Ramos (cell line): Measurements from ENCODE around the gene MAGI2.
"Not testable (repeated sequence)": the region's sequence is repeated elsewhere in the genome, so short reads cannot be mapped to it uniquely, and the experiment has no call there.

Source experiments
- in situ Hi-C: fragments of 300-500 bp; cut with MboI; formaldehyde crosslinking; loops from one replicate; pipeline ENCODE4 v1.14.3; 2022; ENCODE audit warnings: low sequenced_read_pairs; ENCODE audit not compliant: unreplicated experiment

The MAGI2 gene

DNA sequence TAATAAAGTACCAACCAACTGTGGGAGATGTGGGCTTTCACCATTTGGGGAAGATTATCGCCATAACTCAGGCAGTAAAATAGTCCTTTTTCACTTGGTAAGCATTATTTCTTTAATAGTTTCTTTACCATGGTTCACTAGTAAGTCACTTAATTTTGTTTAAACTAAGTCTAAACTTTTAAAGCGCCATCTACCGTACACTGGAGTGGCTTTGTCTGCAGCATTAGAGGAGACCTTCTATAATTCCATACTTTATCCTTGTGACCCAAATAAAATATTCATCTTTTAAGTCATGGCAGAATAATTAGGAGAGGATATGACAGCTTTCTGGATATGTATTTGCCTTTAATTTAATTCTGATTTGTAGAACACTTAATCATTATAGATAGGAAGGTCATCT is 468.0 kb downstream of the MAGI2 start:
- in situ Hi-C loops: no loop called here

DNA sequence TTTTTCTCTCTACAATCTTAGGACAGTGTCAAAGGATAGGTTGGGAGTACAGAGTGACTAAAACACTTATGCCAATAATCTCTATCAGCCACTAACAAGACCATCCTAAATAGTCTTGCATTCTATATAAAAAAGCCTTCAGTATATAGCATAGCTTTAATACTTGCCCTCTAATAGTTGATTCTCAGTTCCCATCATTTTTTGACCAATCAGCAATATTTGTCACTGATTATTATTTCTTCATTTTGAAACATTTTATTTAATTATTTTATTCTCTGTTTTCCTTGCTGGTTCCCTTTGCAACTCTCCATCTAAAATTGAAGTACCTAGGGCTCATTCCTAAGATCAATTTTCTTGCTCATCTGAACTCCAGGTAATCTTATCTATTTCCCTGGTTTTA is 470.0 kb downstream of the MAGI2 start:
- in situ Hi-C loops: no loop called here

DNA sequence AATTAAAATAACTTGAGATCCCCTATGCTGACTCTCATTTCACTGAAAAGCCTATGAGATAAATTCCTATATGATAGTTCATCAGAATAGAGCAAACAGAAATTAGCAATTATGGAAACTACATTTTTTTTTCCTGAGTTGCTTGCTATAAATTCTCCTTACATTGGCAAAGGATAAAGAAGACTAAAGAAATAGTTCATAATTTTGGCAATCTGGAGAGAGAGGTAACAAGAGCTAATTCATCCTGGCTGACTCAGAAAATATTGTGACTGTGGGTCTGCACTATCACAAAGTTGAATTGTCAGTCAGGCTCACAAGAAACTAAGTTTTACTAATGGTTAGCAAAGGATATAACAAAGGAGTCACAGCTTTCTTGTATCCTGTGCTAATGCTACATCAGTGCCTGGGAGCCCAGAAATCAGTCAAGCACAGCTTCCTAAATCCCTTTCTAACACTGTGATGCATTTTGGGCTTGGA is 483.0 kb downstream of the MAGI2 start:
- in situ Hi-C loops: no loop called here

DNA sequence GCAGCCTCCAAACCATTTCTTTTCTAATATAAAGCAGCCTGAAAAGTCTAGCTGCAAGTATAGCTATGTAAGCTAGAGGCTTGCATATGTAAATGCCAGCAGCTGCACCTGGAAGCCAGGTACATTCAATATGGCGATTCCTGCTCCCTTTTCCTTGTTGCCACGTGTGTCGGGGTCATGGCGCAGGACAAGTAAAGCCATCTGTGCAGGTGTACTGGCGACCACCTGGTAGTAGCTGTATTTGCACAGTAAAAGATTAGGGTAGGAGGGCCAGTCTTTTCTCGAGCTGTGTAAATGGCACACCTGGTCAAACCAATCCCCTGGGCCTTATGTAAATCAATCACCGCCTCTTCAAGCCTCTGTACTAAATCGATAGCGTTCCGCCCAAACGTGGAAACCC is 484.5 kb downstream of the MAGI2 start:
- in situ Hi-C loops: no loop called here

DNA sequence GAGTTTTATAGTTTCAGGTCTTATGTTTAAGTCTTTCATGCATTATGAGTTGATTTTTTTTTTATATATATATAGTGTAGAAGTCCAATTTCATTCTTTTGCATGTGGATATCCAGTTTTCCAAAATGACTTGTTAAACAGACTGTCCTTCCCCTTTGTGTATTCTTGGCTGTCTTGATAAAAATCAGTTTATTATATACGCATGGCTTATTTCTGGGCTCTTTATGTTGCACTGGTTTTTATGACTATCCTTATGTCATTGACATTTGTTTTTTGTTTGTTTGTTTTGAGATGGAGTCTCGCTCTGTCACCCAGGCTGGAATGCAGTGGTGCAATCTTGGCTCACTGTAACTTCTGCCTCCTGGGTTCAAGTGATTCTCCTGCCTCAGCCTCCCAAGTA is 485.9 kb downstream of the MAGI2 start:
- in situ Hi-C loops: not testable (repeated sequence)

DNA sequence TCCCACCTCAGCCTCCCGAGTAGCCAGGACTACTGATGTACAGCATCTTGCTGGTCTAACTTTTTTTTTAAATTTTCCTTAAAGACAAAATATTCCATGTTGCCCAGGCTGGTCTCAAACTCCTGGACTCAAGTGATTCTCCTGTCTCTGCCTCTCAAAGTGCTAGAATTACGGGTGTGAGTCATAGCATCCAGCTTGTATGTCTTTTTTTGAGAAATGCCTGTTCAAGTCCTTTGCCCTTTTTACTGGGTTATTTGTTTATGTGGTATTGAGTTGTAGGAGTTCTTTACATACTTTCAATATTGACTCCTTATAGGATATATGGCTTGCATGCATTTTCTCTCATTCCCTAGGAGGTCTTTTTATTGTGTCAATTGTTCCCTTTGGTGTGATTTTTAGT is 486.4 kb downstream of the MAGI2 start:
- in situ Hi-C loops: no loop called here

DNA sequence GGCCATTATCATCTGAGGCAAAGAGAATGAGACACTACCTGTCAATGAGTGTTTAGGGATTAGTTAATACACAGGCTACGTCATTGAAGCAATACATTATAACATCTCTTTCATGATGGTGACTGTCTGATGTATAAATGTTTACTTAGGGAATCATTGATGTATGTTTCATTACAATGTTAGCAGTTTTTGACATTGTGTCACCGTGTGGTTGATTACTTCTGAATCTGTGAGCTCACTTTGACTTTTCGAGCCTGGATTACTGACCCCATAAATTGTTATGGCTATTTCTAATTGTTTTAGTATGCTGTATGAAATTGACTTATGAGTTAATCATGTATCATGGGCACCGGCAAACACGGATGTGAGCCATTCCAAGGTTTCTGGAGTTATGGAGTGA is 494.0 kb downstream of the MAGI2 start:
- in situ Hi-C loops: no loop called here

DNA sequence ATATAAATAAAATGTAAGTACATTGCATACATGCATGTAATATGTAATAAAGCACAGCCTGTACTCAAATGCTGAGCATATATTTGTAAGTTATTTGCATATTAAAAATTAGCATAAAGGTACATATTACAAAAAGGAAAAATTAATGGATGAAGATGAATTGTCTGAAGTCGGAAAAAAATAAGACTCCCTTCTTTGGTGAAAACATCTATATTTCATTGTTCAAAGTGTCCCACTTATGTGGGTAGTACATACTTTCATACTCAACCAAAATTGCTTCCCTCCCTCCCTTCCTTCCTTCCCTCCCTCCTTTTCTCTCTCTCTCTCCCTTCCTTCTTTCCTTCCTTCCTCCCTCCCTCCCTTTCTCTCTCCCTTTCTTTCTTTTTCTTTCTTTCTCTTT is 498.1 kb downstream of the MAGI2 start:
- in situ Hi-C loops: no loop called here

DNA sequence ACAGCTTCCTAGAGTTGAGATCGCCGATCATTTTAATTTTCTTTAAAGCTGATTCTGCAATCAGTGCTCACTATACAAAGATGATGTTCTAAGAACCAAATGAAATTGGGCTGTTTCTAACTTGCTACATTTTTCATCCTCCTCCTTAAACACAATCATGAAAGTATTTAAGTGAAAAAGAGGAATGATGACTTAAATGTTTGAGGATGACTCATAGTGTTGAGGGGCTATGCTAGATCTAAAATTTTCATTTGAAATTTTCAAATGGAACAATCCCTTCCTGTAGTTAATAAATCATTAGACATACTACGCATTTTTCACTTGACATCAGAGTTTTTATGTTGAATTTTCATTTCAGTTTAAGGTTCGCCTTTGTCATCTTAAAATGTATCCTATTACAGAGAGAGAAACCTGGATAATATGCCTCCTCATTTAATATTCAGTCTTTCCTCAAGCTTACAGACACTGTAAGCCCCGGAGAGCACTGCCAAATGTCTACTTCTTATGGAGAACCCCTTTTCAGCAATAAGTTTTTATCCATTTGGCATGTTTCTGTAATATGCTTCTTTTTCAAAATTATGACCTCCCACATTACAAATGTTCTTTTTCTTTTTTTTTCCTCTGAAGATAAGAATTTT is 499.6 kb downstream of the MAGI2 start:
- in situ Hi-C loops: no loop called here

DNA sequence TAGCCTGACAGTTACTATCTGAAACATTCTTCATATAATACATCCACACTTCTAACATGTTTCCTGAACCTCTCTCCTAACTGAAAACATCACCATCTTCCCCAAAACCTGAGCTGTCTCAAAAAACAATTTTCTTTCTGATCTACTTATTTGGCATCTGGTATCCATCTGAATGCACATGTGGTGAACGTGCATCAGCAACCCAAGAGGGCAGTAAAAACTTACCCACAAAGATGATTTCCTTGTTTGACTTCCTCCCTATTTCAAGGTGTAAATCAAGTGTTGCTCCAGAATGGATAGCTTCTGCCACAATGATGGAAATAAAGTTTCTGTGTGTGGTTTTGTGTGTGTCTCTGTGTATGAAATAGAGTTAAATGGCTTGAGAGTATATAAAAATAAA is 500.4 kb downstream of the MAGI2 start:
- in situ Hi-C loops: no loop called here

DNA sequence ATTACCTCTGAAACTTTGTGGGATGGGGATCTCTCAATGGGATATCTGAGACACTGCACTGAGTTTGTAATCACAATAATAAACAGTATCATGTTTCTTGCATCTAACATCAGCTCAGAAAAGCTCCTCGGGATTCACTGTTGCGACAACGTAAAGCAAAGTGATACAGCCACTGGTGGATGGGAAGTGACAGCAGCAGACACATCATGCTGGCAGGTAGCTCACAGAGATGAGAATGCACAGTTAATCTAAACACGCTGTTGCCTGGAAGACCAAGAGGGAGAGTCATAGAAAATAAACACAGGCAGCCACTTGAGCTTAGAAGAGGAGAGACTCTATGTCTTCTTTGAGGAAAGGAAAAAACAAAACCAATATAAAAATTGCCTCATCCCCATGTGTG is 513.8 kb downstream of the MAGI2 start:
- in situ Hi-C loops: no loop called here

DNA sequence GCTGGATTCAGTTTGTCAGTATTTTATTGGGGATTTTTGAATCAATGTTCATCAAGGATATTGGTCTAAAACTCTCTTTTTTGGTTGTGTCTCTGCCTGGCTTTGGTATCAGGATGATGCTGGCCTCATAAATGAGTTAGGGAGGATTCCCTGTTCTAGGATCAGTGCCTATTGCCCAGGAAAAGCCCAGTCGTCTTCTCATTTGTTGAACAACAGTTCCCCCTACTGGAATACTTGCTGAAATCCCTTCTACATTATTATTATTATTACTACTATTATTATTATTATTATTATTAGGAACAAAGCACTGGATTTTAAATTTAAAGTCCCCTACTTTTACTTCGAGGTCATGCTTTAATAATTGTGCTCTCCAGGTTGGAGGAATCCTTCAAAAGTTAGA is 528.9 kb downstream of the MAGI2 start:
- in situ Hi-C loops: no loop called here

DNA sequence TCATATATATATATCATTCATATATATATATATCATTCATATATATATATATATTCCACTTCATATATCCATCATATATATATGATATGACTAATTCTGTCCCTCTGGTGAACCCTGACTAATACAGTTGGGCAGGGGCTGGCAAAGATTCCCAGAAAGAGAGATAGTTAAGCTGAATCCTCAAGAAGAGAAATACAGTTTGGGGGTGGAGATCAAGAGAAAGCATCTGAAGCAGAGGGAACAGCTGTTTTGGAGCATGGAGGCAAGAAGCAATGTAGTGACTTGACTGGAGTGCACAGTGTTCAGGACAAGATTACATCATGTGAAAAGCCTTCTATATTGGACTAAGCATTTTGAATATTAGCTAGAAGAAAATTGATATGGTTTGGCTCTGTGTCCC is 540.7 kb downstream of the MAGI2 start:
- in situ Hi-C loops: no loop called here

DNA sequence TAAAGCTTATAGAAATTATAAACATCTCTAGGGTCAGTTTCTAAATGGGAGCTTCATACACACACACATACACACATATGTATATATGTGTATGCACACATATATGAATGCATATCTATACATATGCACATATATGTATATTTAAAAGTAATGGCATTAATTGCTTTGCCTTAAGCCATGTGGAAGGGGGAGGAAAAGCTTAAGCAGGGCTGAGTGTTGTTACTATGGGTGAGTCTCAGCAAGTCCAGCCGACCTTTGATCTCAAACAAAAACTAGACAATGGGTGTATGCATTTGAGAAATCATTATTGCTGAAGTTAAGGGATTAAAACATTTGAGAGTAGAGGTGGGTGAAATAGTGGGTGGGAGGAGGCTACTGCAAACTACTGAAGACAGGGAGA is 546.7 kb downstream of the MAGI2 start:
- in situ Hi-C loops: no loop called here

DNA sequence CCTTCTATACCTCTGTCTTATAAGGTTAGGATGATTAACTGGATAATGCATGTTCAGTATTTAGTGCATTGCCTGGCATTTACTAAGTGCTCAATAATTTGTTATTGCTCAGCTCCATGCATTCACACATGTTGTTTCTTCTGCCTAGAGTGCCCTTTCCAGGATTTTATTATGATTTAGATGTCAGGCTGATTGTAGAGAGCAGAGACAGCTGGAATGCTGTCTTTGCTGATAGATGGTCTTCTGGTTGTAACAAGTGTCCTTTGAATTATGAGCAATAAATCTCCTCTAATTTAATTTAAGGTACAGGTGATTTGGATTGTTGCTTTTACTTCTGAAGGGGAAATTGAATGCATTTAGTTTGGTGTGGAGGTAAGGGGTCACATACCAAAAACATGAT is 548.0 kb downstream of the MAGI2 start:
- in situ Hi-C loops: no loop called here

DNA sequence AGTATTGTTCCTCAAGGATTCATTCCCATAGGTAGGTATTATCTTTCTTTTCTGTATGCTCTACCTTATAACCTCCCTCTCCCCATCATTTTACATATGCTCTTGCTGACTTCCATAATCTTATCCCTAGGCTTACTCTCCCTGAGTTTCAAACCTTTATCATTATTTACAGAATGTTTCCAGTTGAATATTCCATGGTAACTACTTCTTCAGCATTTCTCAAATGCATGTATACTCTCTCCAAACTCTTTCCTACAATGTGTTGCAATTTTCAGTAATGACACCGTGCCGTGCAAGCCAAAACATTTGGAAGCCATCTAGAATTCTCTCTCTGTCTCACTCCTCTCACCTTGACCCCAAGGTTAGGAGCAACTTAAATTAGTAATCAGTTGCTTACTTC is 548.5 kb downstream of the MAGI2 start:
- in situ Hi-C loops: no loop called here

DNA sequence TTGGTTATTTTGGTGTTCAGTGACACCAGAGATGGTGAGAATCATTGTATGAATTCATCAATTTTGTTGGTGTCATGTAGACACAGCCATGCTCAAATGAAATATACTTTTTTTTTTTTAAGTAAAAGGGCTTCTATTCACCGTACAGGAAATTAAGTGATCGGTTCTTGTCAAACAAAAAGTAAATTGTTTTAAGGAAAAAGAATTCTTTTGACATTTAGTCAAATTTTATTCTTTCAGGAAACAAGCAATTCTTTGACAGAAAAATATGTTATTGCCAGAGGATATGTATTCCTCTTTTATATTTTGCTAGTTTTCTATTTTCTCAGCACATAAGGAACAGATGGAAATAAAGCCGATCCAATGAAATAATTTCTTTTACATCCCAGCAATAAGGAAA is 551.9 kb downstream of the MAGI2 start:
- in situ Hi-C loops: no loop called here

DNA sequence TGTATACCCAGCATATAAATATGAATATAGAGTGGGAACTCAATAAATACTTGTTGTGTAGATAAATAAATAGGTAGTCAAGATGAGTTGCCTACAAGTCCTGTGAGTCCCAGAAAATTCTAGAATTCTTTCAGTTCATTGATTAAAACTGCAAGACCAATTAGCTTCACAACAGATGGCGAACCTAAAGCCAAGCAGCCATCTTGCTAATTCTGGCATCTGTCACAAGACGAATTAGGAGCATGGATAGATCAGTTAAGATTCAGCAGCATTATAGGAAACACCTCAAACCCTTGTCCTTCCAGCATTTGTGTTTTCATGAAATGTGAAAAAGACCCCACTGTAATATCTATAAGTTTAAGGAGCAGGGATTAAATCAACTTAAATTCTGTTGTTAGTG is 552.7 kb downstream of the MAGI2 start:
- in situ Hi-C loops: no loop called here

DNA sequence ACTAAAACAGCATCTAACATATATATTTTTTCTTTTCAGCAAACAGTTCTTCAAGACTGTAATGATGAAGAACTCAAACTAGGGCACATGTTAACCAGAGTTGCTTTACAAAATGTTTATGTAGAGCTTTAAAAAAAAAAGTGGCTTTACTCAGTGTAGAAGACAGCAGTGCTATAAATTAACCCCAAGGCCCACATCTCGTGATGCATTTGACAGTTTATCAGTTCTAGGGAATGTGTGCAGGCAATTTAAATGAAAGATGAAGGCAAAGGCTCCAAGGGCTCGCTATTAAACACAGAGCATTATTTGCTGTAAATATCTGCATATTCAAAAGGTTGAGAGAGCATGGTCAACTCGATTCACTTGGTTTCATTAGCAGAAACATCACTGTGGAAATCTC is 558.1 kb downstream of the MAGI2 start:
- in situ Hi-C loops: no loop called here

DNA sequence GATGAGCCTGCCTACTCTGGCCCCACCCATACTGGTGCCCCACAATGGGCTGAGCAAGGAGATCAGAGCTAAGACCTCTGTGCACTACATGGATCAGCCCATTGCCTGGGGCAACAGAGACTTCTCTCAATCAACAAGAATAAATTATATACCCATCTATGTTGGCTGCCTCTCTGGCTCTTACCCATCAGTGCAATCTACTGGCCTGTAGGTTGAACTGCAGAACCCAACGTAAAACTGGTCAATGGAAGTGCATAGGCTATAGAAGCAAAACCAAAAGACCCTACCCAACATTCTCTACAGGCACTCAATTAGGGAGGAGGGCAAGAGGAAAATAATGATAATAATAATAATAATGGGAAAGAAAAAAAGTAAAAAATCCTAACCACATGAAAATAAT is 574.3 kb downstream of the MAGI2 start:
- in situ Hi-C loops: no loop called here

DNA sequence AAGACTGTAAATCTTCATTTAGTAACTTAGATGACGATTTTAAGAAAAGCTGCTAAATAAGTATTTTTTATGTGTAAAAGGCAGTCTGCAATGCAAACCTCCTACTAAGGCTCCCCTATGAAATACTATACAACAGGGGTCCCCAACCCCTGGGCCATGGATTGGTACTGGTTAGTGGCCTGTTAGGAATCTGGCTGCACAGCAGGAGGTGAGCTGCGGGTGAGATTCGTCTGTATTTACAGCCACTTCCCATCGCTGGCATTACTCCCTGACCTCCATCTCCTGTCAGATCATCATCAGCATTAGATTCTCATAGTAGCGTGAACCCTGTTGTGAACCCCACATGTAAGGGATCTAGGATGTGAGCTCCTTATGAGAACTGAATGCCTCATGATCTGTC is 580.4 kb downstream of the MAGI2 start:
- in situ Hi-C loops: no loop called here

DNA sequence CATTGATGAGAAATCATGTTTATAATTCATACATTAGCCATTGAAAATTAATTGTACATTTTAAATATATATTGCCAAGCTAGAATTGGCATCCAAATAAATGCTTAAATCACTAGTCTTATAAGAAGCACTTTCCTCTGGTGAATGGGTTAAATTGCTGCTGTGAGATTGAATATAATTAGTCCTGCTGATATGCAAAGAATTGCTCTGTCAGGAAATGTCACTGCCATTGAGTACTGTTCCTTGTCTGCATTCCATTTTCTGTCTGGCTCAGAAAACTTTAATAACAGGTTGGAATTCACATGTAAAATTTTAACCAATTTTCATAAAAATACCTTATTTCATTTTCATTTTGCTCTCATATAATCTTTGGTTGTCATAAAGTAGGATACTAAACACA is 589.1 kb downstream of the MAGI2 start:
- in situ Hi-C loops: no loop called here

DNA sequence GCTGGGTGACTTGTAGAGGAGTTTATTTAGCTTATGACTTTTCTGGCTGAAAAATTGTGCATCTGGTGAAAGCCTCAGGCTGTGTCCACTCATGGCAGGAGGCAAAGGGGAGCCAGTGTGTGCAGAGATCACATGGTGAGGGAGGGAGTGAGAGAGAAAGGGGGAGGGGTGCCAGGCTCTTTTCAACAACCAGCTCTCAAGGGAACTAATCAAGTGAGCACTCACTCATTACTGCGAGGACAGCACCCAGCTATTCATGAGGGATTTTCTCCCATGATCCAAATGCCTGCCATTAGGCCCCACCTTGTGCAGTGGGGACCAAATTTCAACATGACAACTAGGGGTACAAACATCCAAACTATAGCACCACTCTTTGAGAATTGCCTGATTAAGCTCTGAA is 590.2 kb downstream of the MAGI2 start:
- in situ Hi-C loops: no loop called here
